H9 (cell line): ENCODE data around the gene FRK. TPM values are rescaled to one million over a fixed set of nuclear protein-coding genes. Genes with fewer than 3 reads are reported as not detected.

Experiments used
- DNase-seq: peaks from one replicate; pipeline ENCODE4 v3.0.0-alpha.2; 2017
- H2AFZ ChIP-seq: one replicate; pipeline ENCODE4 v1.6.1; 2013; ENCODE audit warnings: mild to moderate bottlenecking, low read length, control low read depth, moderate library complexity
- H2AK5ac ChIP-seq: 2 replicates; pipeline ENCODE4 v1.6.1; 2013; ENCODE audit warnings: low read length, control low read depth, mixed read lengths; ENCODE audit not compliant: insufficient read length
- H2BK120ac ChIP-seq: one replicate; pipeline ENCODE4 v1.6.1; 2013; ENCODE audit warnings: low read depth, mild to moderate bottlenecking, low read length, control low read depth, inconsistent platforms; ENCODE audit not compliant: poor library complexity, severe bottlenecking
- H2BK12ac ChIP-seq: 2 replicates; pipeline ENCODE4 v1.6.1; 2013; ENCODE audit warnings: low read length, control low read depth, mixed read lengths, low read depth; ENCODE audit not compliant: insufficient read length
- H2BK15ac ChIP-seq: 2 replicates; pipeline ENCODE4 v1.6.1; 2013; ENCODE audit warnings: low read depth, low read length, control low read depth
- H2BK20ac ChIP-seq: one replicate; pipeline ENCODE4 v1.6.1; 2013; ENCODE audit warnings: low read depth, mild to moderate bottlenecking, low read length, control low read depth, inconsistent platforms; ENCODE audit not compliant: poor library complexity, severe bottlenecking
- H2BK5ac ChIP-seq: 2 replicates; pipeline ENCODE4 v1.6.1; 2013; ENCODE audit warnings: low read length, control low read depth, mixed read lengths; ENCODE audit not compliant: insufficient read length
- H3K14ac ChIP-seq: 2 replicates; pipeline ENCODE4 v1.6.1; 2013; ENCODE audit warnings: low read length, control low read depth; ENCODE audit not compliant: insufficient read depth
- H3K18ac ChIP-seq: 2 replicates; pipeline ENCODE4 v1.6.1; 2013; ENCODE audit warnings: low read depth, mild to moderate bottlenecking, mixed read lengths, low read length, control low read depth; ENCODE audit not compliant: insufficient read length
- H3K23ac ChIP-seq: 2 replicates; pipeline ENCODE4 v1.6.1; 2013; ENCODE audit warnings: low read length, control low read depth, mixed read lengths, low read depth; ENCODE audit not compliant: insufficient read length
- H3K23me2 ChIP-seq: 2 replicates; pipeline ENCODE4 v1.6.1; 2013; ENCODE audit warnings: low read depth, mild to moderate bottlenecking, mixed read lengths, low read length, control low read depth; ENCODE audit not compliant: insufficient read length, poor library complexity, severe bottlenecking
- H3K27ac ChIP-seq: 2 replicates; pipeline ENCODE4 v1.5.1; 2013; ENCODE audit warnings: low read length, control low read depth, mixed read lengths, low read depth; ENCODE audit not compliant: insufficient read length
- H3K27me3 ChIP-seq: 2 replicates; pipeline ENCODE4 v1.6.1; 2013; ENCODE audit warnings: low read length, control low read depth, inconsistent platforms; ENCODE audit not compliant: insufficient read depth
- H3K4ac ChIP-seq: 2 replicates; pipeline ENCODE4 v1.6.1; 2013; ENCODE audit warnings: low read depth, mild to moderate bottlenecking, control low read depth, inconsistent platforms, low read length, moderate library complexity
- H3K4me1 ChIP-seq: 2 replicates; pipeline ENCODE4 v1.6.1; 2013; ENCODE audit warnings: low read length, control low read depth, inconsistent platforms; ENCODE audit not compliant: insufficient read depth
- H3K4me2 ChIP-seq: 2 replicates; pipeline ENCODE4 v1.6.1; 2013; ENCODE audit warnings: low read length, control low read depth, mixed read lengths; ENCODE audit not compliant: insufficient read length, insufficient read depth
- H3K56ac ChIP-seq: 2 replicates; pipeline ENCODE4 v1.6.1; 2013; ENCODE audit warnings: low read depth, mild to moderate bottlenecking, mixed read lengths, low read length, control low read depth; ENCODE audit not compliant: insufficient read length
- H3K79me1 ChIP-seq: 2 replicates; pipeline ENCODE4 v1.6.1; 2013; ENCODE audit warnings: low read depth, mild to moderate bottlenecking, moderate library complexity, low read length, control low read depth, inconsistent platforms; ENCODE audit not compliant: insufficient read depth, poor library complexity, severe bottlenecking
- H3K79me2 ChIP-seq: 2 replicates; pipeline ENCODE4 v1.6.1; 2013; ENCODE audit warnings: low read length, control low read depth, inconsistent platforms; ENCODE audit not compliant: insufficient read depth
- H3K9ac ChIP-seq: 2 replicates; pipeline ENCODE4 v1.6.1; 2013; ENCODE audit warnings: low read length, control low read depth, mixed read lengths; ENCODE audit not compliant: insufficient read length; ENCODE audit errors: extremely low read depth
- H3K9me3 ChIP-seq: one replicate; pipeline ENCODE4 v1.6.1; 2013; ENCODE audit warnings: low read depth, low read length, inconsistent platforms; ENCODE audit not compliant: control insufficient read depth
- H3T11ph ChIP-seq: one replicate; pipeline ENCODE4 v1.6.1; 2013; ENCODE audit warnings: mild to moderate bottlenecking, low read length, control low read depth, inconsistent platforms
- H4K20me1 ChIP-seq: one replicate; pipeline ENCODE4 v1.6.1; 2013; ENCODE audit not compliant: control insufficient read depth, insufficient read length, insufficient read depth
- H4K5ac ChIP-seq: 2 replicates; pipeline ENCODE4 v1.6.1; 2013; ENCODE audit warnings: low read depth, mild to moderate bottlenecking, mixed read lengths, low read length, control low read depth; ENCODE audit not compliant: insufficient read length
- H4K8ac ChIP-seq: replicated peaks from 2 replicates; pipeline ENCODE4 v1.6.1; 2013; ENCODE audit warnings: low read length, control low read depth, mixed read lengths, low read depth; ENCODE audit not compliant: insufficient read length
- H4K91ac ChIP-seq: 2 replicates; pipeline ENCODE4 v1.6.1; 2013; ENCODE audit warnings: low read depth, mild to moderate bottlenecking, moderate library complexity, mixed read lengths, low read length, control low read depth; ENCODE audit not compliant: insufficient read length
- H3K27ac Mint-ChIP-seq, 3 experiments: 2 replicates in 2 of 3; 3 replicates in 1 of 3; pipeline ENCODE4 v1.8.0; 2020 to 2021; ENCODE audit warnings: mixed read lengths in 3 of 3, mild to moderate bottlenecking in 1 of 3, moderate library complexity in 1 of 3
- H3K27me3 Mint-ChIP-seq: 2 replicates; pipeline ENCODE4 v1.8.0; 2021; ENCODE audit warnings: low read depth, mild to moderate bottlenecking, moderate library complexity, mixed read lengths
- H3K36me3 Mint-ChIP-seq, 3 experiments: 2 replicates in 2 of 3; 3 replicates in 1 of 3; pipeline ENCODE4 v1.8.0; 2020 to 2021; ENCODE audit warnings: low read depth in 3 of 3, mixed read lengths in 3 of 3; ENCODE audit not compliant: insufficient read depth in 1 of 3
- H3K4me1 Mint-ChIP-seq, 2 experiments: 2 replicates each; pipeline ENCODE4 v1.8.0; 2020; ENCODE audit warnings: mixed read lengths in 2 of 2
- H3K4me3 Mint-ChIP-seq, 2 experiments: 2 replicates in 1 of 2; 3 replicates in 1 of 2; pipeline ENCODE4 v1.8.0; 2020 to 2021; ENCODE audit warnings: mild to moderate bottlenecking in 2 of 2, mixed read lengths in 2 of 2, moderate library complexity in 1 of 2
- H3K9me3 Mint-ChIP-seq, 2 experiments: 2 replicates in 1 of 2; 3 replicates in 1 of 2; pipeline ENCODE4 v1.8.0; 2020; ENCODE audit warnings: mild to moderate bottlenecking in 2 of 2, mixed read lengths in 2 of 2, moderate library complexity in 1 of 2
- CTCF ChIP-seq: fragments of 200-600 bp; sonication (generic); conservative IDR thresholded peaks from 3 replicates; pipeline ENCODE4 v1.8.0; 2021; ENCODE audit warnings: antibody characterized with exemption, mild to moderate bottlenecking
- WGBS: extraction: QIAGEN DNeasy Blood & Tissue Kit; methylation state at CpG from one replicate; pipeline ENCODE4 v1.1.7; 2013; ENCODE audit warnings: missing lambda C conversion rate, low lambda C conversion rate, mixed read lengths; ENCODE audit not compliant: insufficient read length; ENCODE audit errors: extremely low coverage; 5-methylcytosine and 5-hydroxymethylcytosine counted together
- total RNA-seq: library from RNA; stranded (reverse); gene quantifications from 2 replicates; pipeline ENCODE4 v1.2.1, GENCODE V29; 2021

Gene FRK
- total RNA-seq, 1 experiment from 2014 or later, result 0.15 TPM

GRCh38 chr6:116087437-116088027 is 26.8 kb upstream of the FRK start:
- no peak overlapping the region for H3K27ac ChIP-seq
- no peak overlapping the region for H3K56ac ChIP-seq
- no peak overlapping the region for H4K8ac ChIP-seq
- no peak overlapping the region for H2BK20ac ChIP-seq
- H3K27me3 ChIP-seq, result no peaks in the 10 kb centered on the region
- no peaks in the 10 kb centered on the region for H3K79me1 ChIP-seq
- H2AFZ ChIP-seq, result no peak overlapping the region
- peaks cover 0 to 24% (median 4%) of the 10 kb centered on the region in 3 experiments; a peak in 6 of 7 replicates for H3K36me3 Mint-ChIP-seq
- no peak overlapping the region for H4K5ac ChIP-seq
- H3K23me2 ChIP-seq, result no peaks in the 10 kb centered on the region
- H3K27me3 Mint-ChIP-seq, result no peaks in the 10 kb centered on the region
- no peak overlapping the region for H2BK5ac ChIP-seq
- peaks cover 0 to 4% of the 10 kb centered on the region in 2 experiments; a peak in 1 of 5 replicates for H3K9me3 Mint-ChIP-seq
- no peak overlapping the region for H4K91ac ChIP-seq
- H2BK15ac ChIP-seq, result no peak overlapping the region
- no peak overlapping the region for H3K4ac ChIP-seq
- H3K23ac ChIP-seq, result no peak overlapping the region
- no peak for TF ChIP-seq CTCF
- no peak overlapping the region for H3K14ac ChIP-seq
- DNase-seq, result no peak
- no peak overlapping the region for H2AK5ac ChIP-seq
- no peak overlapping the region for H2BK12ac ChIP-seq
- H3K79me2 ChIP-seq, result no peaks in the 10 kb centered on the region
- no peak overlapping the region for H3K18ac ChIP-seq
- no peak overlapping the region for H2BK120ac ChIP-seq
- H3K4me1 Mint-ChIP-seq, result peaks cover 4% of the 10 kb centered on the region in 2 experiments
- no peaks in the 10 kb centered on the region for H3K4me1 ChIP-seq
- H3K9ac ChIP-seq, result no peak overlapping the region
- no peak overlapping the region for H3K4me2 ChIP-seq
- H3T11ph ChIP-seq, result no peak overlapping the region
- H3K9me3 ChIP-seq, result no peaks in the 10 kb centered on the region
- H3K27ac Mint-ChIP-seq, result no peak overlapping the region
- H3K4me3 Mint-ChIP-seq, result no peak overlapping the region
- WGBS, result no CpG with 5 or more reads among the region's 4 CpGs
- H4K20me1 ChIP-seq, result no peaks in the 10 kb centered on the region
